Mucosa of rectum (tissue), 2 donors: ENCODE data around the gene TXNDC16.

Source experiments
- H3K27ac ChIP-seq, 2 donors: one replicate each; pipeline ENCODE4 v1.7.0; 2013; ENCODE audit warnings: inconsistent platforms in 2 of 2, low read depth in 2 of 2, low read length in 2 of 2
- H3K27me3 ChIP-seq, 2 donors: one replicate each; pipeline ENCODE4 v1.7.0; 2013; ENCODE audit warnings: low read length in 2 of 2; ENCODE audit not compliant: control insufficient read depth in 2 of 2, insufficient read depth in 2 of 2
- H3K36me3 ChIP-seq, 2 donors: one replicate each; pipeline ENCODE4 v1.7.0; 2013; ENCODE audit warnings: low read length in 2 of 2; ENCODE audit not compliant: control insufficient read depth in 2 of 2, insufficient read depth in 2 of 2
- H3K4me1 ChIP-seq, 2 donors: one replicate each; pipeline ENCODE4 v1.7.0; 2013; ENCODE audit warnings: low read length in 2 of 2, mild to moderate bottlenecking in 1 of 2; ENCODE audit not compliant: control insufficient read depth in 2 of 2, insufficient read depth in 2 of 2
- H3K4me3 ChIP-seq, 2 donors: one replicate each; pipeline ENCODE4 v1.7.0; 2013; ENCODE audit warnings: low read length in 2 of 2
- H3K9ac ChIP-seq, 2 donors: one replicate each; pipeline ENCODE4 v1.7.0; 2013; ENCODE audit warnings: low read length in 2 of 2, low read depth in 1 of 2, mild to moderate bottlenecking in 1 of 2
- H3K9me3 ChIP-seq, 2 donors: one replicate each; pipeline ENCODE4 v1.7.0; 2013; ENCODE audit warnings: low read length in 2 of 2; ENCODE audit not compliant: control insufficient read depth in 2 of 2
- donor health status: healthy.
- donor health status: Normal muscosa, but diverticular disease.

Gene TXNDC16

DNA sequence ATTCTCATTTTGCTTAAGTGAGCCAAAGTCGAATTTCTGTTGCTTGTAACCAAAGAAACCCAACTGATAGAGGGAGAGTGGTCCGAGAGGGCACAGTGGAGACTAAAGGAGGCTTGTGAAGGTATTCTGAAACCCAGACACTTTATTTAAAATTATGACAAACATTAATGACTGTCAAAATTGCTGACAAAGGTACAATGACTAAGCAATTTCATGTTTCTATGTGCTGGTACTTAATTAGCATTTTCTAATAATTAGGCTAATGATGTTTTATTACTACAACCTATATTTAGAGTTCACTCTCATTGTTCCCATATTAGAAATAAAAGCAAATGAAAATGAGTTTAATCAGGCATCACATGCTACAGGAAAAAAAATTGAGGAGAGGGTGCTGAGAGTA is 121.8 kb downstream of the TXNDC16 start:
- H3K27ac ChIP-seq = no peak overlapping the region
- no peaks in the 10 kb centered on the region for H3K36me3 ChIP-seq
- H3K9ac ChIP-seq = no peak overlapping the region
- no peaks in the 10 kb centered on the region for H3K4me1 ChIP-seq
- no peak overlapping the region for H3K4me3 ChIP-seq
- no peaks in the 10 kb centered on the region for H3K9me3 ChIP-seq
- H3K27me3 ChIP-seq = no peaks in the 10 kb centered on the region

DNA sequence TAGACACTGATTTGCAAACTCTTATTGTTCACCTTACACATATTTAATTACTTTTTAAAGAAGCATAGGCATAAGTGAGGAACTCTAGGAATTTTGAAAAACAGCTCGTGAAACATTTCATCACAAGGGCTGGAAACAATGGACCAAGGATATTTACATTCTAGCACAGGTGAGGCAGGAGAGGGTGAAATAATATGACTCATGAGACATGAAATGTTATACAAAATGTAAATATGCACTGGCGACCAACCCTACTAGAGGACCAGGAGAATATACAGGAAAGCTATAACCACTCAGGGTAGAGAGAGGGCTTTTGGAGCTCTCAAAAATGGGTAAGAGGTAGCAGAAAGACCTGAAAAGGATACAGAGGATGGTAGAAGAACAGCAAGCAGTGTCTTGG is 122.9 kb downstream of the TXNDC16 start:
- Histone ChIP-seq H3K4me1 (no peaks in the 10 kb centered on the region), H3K36me3 (no peaks in the 10 kb centered on the region), H3K9ac (no peak overlapping the region), H3K27ac (no peak overlapping the region), H3K9me3 (no peaks in the 10 kb centered on the region), H3K4me3 (no peak overlapping the region), H3K27me3 (no peaks in the 10 kb centered on the region)

DNA sequence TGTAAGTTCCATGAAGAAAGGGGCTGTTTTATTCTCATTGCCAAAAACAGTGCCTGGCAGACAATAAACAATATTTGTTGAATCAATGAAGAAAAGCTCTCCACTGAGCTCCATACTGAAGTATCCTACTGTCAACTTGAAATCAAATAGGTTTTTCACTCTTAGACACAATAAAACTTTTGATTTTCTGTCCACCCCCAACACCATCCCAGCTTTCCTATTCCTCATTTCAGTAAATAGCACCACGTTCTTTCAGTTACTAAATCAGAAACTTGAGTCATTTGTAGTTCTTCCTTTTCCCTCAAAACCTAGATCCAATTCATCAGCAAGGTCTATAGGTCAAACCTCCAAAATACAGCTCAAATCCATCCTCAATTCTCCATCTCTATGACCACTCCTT is 124.8 kb downstream of the TXNDC16 start:
- Histone ChIP-seq H3K36me3 (no peaks in the 10 kb centered on the region), H3K9ac (no peak overlapping the region), H3K27me3 (no peaks in the 10 kb centered on the region)

GRCh38 chr14:52422650-52423356 is 129.5 kb downstream of the TXNDC16 start:
- H3K4me3 ChIP-seq = no peak overlapping the region
- H3K27ac ChIP-seq = no peak overlapping the region
- H3K4me1 ChIP-seq = no peaks in the 10 kb centered on the region
- no peaks in the 10 kb centered on the region for H3K36me3 ChIP-seq
- H3K27me3 ChIP-seq = no peaks in the 10 kb centered on the region
- no peaks in the 10 kb centered on the region for H3K9me3 ChIP-seq
- H3K9ac ChIP-seq = no peak overlapping the region

More for the DNA sequence above, 124.8 kb downstream of the TXNDC16 start:
- Histone ChIP-seq H3K4me1 (no peaks in the 10 kb centered on the region), H3K9me3 (no peaks in the 10 kb centered on the region), H3K27ac (no peak overlapping the region), H3K4me3 (no peak overlapping the region)

DNA sequence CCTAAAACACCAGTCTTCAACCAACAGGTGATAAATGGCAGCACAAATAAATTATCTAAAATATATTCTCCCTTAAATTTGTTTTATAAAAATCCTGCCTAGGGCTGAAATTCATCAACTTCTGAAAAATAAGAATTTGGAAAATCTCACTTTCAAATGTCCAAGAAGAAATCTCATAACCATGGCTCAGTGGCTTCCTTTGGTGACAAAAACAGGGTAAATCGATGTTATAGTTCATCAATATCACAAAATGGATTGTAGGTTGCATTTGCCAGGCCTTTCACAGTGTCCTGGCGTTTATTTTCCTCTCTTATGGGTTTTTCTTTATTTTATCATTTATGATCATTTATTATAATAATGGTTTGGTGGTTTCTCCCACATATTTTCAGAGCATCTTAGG is 135.2 kb downstream of the TXNDC16 start:
- Histone ChIP-seq H3K9ac (no peak overlapping the region), H3K27me3 (no peaks in the 10 kb centered on the region), H3K4me3 (no peak overlapping the region), H3K9me3 (no peaks in the 10 kb centered on the region), H3K4me1 (no peaks in the 10 kb centered on the region), H3K27ac (no peak overlapping the region), H3K36me3 (no peaks in the 10 kb centered on the region)

DNA sequence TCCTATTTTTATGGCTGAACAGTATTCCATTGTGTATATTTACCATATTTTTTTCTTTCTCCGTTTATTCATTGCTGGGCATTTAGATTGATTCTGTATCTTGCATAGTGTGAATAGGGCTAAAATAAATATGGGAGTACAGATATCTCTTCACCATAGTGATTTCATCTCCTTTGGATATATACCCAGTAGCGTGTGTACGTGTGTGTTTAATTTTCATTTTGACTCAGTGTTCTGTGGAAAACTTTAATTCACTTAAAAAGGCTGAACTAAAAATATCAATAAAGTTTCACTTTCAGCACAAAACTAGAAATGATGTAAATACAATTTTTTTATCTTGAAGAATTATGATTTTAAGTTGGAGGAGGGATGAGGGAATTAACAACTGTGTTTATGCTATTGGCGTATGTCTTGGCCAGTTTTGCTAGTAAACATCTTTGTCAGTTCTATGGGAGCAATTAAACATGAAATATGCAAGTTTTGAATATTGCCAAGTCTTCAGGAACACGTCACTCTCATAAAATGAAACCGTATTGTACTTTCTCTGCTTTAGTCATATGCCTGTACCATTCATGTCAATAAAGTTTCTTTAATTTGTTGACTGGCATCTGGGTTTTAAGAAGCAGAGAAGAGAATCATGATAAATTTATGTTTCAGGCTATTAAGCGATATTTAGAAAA is 138.4 kb downstream of the TXNDC16 start:
- Histone ChIP-seq H3K27me3 (no peaks in the 10 kb centered on the region), H3K9me3 (no peaks in the 10 kb centered on the region), H3K27ac (no peak overlapping the region), H3K9ac (no peak overlapping the region), H3K36me3 (no peaks in the 10 kb centered on the region), H3K4me3 (peak overlapping the region in 1 of 2 donors; percentile 13), H3K4me1 (no peaks in the 10 kb centered on the region)

- H3K4me1 ChIP-seq = no peaks in the 10 kb centered on the region
- no peak overlapping the region for H3K27ac ChIP-seq
- no peaks in the 10 kb centered on the region for H3K36me3 ChIP-seq
- no peak overlapping the region for H3K9ac ChIP-seq
- H3K9me3 ChIP-seq = no peaks in the 10 kb centered on the region
- H3K27me3 ChIP-seq = no peaks in the 10 kb centered on the region
- no peak overlapping the region for H3K4me3 ChIP-seq
These were observed 139.9 kb downstream of the TXNDC16 start for GRCh38 chr14:52412426-52412825.

DNA sequence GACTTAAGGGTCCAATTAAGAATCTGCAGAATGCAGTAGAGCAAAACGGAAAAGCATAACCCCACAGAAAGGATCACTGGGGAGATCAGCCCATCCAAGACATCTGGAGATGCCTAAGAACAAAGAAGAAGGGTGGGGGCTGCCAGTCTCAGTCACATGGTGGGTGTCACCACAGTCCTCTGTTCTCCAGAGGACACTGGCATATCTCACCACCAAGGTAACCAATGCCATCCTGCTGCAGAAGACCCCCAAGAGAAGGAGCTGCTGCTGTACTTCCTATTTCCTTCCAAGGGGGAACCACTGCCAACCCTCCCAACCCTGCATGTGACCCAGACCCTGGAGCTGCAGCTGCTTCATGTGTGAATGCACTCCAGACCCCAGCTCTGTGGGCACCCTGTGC is 147.0 kb downstream of the TXNDC16 start:
- H3K27me3 ChIP-seq = no peaks in the 10 kb centered on the region
- H3K36me3 ChIP-seq = no peaks in the 10 kb centered on the region
- no peaks in the 10 kb centered on the region for H3K9me3 ChIP-seq
- H3K4me3 ChIP-seq = no peak overlapping the region
- no peak overlapping the region for H3K9ac ChIP-seq
- H3K27ac ChIP-seq = no peak overlapping the region
- H3K4me1 ChIP-seq = peaks cover 0 to 5% of the 10 kb centered on the region in 2 donors

DNA sequence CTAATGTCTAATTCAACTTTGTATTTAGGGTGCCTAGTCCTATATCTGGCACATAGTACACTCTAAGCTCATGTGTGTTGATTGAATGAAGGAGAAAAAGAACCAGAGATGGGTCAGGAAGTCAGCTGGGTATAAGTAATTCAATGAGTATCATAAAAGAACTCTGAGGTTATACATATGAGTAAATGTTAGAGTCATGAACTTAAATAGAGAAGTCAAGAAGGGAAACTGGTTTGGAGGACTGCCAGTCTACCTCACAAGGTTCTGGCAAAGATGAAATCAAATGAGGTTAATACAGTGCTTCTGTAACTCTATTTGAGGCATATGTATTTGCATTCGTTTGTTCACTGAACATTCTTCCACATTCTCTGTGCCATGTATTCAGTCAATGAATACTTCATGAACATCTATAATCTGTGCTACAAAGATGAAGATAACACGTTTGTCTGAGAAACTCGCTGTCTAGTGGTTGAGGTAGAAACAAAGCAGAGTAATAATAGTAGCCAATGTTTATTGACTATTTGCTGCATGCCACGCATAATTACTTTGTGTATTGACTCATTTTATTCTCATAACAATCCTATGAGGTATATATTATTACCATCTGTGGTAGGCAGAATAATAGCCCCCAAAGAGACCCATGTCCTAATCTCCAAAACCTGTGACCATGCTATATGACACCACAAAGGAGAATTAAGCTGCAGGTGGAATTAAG is 149.3 kb downstream of the TXNDC16 start:
- H3K27ac ChIP-seq = no peak overlapping the region
- no peaks in the 10 kb centered on the region for H3K9me3 ChIP-seq
- H3K36me3 ChIP-seq = no peaks in the 10 kb centered on the region
- H3K4me3 ChIP-seq = no peak overlapping the region
- peaks cover 0 to 14% of the 10 kb centered on the region in 2 donors for H3K4me1 ChIP-seq
- H3K9ac ChIP-seq = no peak overlapping the region
- no peaks in the 10 kb centered on the region for H3K27me3 ChIP-seq

- peaks cover 0 to 14% of the 10 kb centered on the region in 2 donors for H3K4me1 ChIP-seq
- H3K4me3 ChIP-seq = peak overlapping the region in 1 of 2 donors; percentile 10
- no peak overlapping the region for H3K9ac ChIP-seq
- H3K27ac ChIP-seq = peak overlapping the region in 1 of 2 donors; percentile 16
- H3K9me3 ChIP-seq = peaks cover 0 to 4% of the 10 kb centered on the region in 2 donors
- H3K36me3 ChIP-seq = no peaks in the 10 kb centered on the region
- H3K27me3 ChIP-seq = no peaks in the 10 kb centered on the region
These were observed 151.5 kb downstream of the TXNDC16 start for GRCh38 chr14:52400846-52401245.
